ENCODE results near the gene AFG1L.

- no peak for TF ChIP-seq CTCF (conservative IDR thresholded peaks at IDR 0.05 in 1 of 2, IDR thresholded peaks at IDR 0.05 in 1 of 2; ENCODE audit: low read depth in 1 of 2, low read length in 2 of 2)
- no peak for TF ChIP-seq EZH2 (IDR thresholded peaks at IDR 0.05; ENCODE audit: low read length, missing control alignments)
Observed at GRCh38 chr6:108277831-108278230, 17.0 kb upstream of the AFG1L start.
